ENCODE measurements around the gene SH2D5. TPM values are rescaled to one million over a fixed set of nuclear protein-coding genes. Genes with fewer than 3 reads are reported as not detected.

SH2D5 gene
- total and polyA plus RNA-seq, 9 donors: 0.15 to 1.8 (median 0.65) TPM; not detected in 1

DNA sequence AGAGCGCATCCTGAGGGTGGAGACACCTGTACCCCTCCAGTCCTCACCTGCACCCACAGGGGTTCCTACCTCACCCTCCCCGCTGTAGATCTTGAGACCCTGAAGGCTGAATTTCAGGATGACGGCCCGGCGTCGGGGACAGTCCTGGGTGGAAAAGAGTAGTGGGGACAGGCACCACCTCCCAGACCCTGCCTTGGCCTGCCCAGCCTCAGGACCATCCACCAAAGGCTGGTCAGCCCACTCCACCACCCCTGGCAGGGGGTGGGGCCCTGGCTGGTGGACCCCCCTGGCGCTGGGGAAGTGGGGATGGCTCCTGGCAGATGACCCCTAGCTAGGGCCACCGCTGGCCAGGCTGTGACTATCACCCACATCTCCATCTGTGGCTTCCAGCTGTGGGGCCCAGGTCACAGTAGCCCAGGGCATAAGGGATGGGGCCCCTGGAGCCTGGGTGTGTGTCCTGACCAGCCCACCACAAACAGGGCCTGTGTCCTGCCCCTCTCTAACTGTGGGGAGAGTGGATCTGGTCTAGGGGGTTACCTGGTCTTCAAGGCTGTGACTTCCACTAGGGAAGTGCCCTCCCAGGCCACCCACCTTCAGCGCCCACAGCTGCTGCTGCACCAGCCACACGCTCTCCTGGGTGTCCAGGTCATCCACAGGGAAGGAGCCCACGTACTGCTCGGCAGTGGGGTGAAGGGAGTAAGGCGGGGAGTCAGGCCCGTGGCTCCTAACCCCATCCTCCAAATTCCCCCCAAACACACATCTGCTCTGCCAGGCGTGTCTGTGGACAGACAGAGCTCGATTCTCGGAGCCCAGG lies 5.4 kb downstream of the SH2D5 start:
- Histone ChIP-seq H3K36me3 (no peaks in the 10 kb centered on the region), H3K9me3 (no peaks in the 10 kb centered on the region), H3K27ac (no peak overlapping the region), H3K4me3 (no peak overlapping the region), H3K4me1 (ENCODE audit: insufficient read depth) (no peaks in the 10 kb centered on the region), H3K27me3 (no peaks in the 10 kb centered on the region)
- 89 to 92% (median 91%) methylated on average over 17 of the region's 17 CpGs for WGBS, 3 donors
- TF ChIP-seq EP300 (IDR thresholded peaks at IDR 0.05): no peak
- TF ChIP-seq POLR2A (IDR thresholded peaks at IDR 0.05): no peak
- no peak for TF ChIP-seq CTCF (IDR thresholded peaks at IDR 0.05)
- intact Hi-C loops (cut with DNase I): no loop called here
- peak in 4 of 5 donors; percentile 5 to 25 (median 14) for DNase-seq

- Histone ChIP-seq H3K36me3 (no peaks in the 10 kb centered on the region), H3K9me3 (no peaks in the 10 kb centered on the region), H3K4me3 (no peak overlapping the region), H3K27me3 (no peaks in the 10 kb centered on the region), H3K4me1 (ENCODE audit: insufficient read depth) (no peaks in the 10 kb centered on the region), H3K27ac (no peak overlapping the region)
- DNase-seq: peak; percentile 6 to 26 (median 17)
- TF ChIP-seq EP300 (IDR thresholded peaks at IDR 0.05) (no peak), CTCF (IDR thresholded peaks at IDR 0.05) (no peak), POLR2A (IDR thresholded peaks at IDR 0.05) (no peak)
- intact Hi-C loops (cut with DNase I): no loop called here
- 88 to 93% (median 88%) methylated on average over 24 to 25 of the region's 25 CpGs for WGBS, 3 donors
Measured at GRCh38 chr1:20726118-20726911, 6.2 kb downstream of the SH2D5 start.

GRCh38 chr1:20725189-20726117 lies 7.0 kb downstream of the SH2D5 start:
- Histone ChIP-seq H3K4me1 (ENCODE audit: insufficient read depth) (no peaks in the 10 kb centered on the region), H3K27ac (no peak overlapping the region), H3K27me3 (no peaks in the 10 kb centered on the region), H3K36me3 (no peaks in the 10 kb centered on the region), H3K4me3 (no peak overlapping the region), H3K9me3 (no peaks in the 10 kb centered on the region)
- DNase-seq: peak; percentile 7 to 39 (median 19)
- no peak for TF ChIP-seq EP300 (IDR thresholded peaks at IDR 0.05)
- TF ChIP-seq CTCF (IDR thresholded peaks at IDR 0.05): no peak
- TF ChIP-seq POLR2A (IDR thresholded peaks at IDR 0.05): no peak
- intact Hi-C loops (cut with DNase I): no loop called here
- 76 to 82% (median 76%) methylated on average over 27 to 29 of the region's 29 CpGs for WGBS, 3 donors

Measured in ovary (tissue), 9 donors.